ENCODE data around the gene PLD6.
A peak's percentile ranks its signal among the peaks of the same experiment; 100 is the strongest.
"Not testable (repeated sequence)": the region's sequence is repeated elsewhere in the genome, so short reads cannot be mapped to it uniquely, and the experiment has no call there.

PLD6 gene, protein sequence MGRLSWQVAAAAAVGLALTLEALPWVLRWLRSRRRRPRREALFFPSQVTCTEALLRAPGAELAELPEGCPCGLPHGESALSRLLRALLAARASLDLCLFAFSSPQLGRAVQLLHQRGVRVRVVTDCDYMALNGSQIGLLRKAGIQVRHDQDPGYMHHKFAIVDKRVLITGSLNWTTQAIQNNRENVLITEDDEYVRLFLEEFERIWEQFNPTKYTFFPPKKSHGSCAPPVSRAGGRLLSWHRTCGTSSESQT

DNA sequence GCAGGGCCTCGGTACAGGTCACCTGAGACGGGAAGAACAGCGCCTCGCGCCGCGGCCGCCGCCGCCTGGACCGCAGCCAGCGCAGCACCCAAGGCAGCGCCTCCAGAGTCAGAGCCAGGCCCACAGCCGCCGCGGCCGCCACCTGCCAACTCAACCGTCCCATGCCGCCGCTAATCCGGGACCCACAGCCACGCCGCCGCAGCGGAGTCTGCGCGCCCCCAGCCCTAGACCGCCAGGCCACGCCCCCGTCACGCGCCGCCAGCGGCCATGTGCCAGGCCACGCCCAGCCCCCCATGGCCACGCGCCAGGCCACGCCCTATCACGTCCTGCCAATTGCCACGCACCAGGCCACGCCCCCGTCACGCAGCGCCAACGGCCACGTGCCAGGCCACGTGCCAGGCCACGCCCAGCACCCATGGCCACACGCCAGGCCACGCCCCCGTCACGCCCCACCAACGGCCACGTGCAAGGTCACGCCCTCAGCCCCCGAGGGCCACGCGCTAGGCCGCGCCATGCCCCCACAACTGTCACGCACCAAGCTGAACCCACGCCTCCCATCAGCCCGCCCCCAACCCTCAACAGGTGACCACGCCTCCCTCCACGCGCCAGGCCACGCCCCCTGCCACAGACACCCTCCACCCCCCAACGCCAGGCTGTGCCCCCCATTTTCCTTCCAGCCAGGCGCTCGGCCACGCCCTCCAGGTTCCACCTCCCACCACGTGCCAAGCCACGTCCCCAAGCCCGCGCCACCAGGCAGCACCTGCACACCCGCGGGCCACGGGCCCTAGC lies at the start of gene PLD6:
Gene PLD6, minus strand, starts transcription at position 210 of the 789 bp plus-strand sequence. Its CDS starts 47 bp downstream, at position 163.
- DNase-seq (ENCODE audit: insufficient read length, low spot score) = peak; percentile 85
- no peak for FAIRE-seq
- TF ChIP-seq, protein P1, sequence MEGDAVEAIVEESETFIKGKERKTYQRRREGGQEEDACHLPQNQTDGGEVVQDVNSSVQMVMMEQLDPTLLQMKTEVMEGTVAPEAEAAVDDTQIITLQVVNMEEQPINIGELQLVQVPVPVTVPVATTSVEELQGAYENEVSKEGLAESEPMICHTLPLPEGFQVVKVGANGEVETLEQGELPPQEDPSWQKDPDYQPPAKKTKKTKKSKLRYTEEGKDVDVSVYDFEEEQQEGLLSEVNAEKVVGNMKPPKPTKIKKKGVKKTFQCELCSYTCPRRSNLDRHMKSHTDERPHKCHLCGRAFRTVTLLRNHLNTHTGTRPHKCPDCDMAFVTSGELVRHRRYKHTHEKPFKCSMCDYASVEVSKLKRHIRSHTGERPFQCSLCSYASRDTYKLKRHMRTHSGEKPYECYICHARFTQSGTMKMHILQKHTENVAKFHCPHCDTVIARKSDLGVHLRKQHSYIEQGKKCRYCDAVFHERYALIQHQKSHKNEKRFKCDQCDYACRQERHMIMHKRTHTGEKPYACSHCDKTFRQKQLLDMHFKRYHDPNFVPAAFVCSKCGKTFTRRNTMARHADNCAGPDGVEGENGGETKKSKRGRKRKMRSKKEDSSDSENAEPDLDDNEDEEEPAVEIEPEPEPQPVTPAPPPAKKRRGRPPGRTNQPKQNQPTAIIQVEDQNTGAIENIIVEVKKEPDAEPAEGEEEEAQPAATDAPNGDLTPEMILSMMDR (IDR thresholded peaks at IDR 0.05; ENCODE audit: insufficient read depth, missing control alignments) = no peak

DNA sequence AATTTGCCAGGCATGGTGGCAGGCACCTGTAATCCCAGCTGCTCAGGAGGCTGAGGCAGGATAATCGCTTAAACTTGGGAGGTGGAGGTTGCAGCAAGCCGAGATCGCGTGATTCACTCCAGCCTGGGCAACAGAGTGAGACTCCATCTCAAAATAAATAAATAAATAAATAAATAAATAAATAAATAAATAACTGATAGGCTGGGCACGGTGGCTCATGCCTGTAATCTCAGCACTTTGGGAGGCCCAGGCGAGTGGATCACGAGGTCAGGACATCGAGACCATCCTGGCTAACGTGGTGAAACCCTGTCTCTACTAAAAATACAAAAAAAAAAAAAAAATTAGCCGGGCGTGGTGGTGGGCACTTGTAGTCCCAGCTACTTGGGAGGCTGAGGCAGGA lies 49.6 kb upstream of the PLD6 start:
- not testable (repeated sequence) for FAIRE-seq; DNase-seq (ENCODE audit: insufficient read length, low spot score)

DNA sequence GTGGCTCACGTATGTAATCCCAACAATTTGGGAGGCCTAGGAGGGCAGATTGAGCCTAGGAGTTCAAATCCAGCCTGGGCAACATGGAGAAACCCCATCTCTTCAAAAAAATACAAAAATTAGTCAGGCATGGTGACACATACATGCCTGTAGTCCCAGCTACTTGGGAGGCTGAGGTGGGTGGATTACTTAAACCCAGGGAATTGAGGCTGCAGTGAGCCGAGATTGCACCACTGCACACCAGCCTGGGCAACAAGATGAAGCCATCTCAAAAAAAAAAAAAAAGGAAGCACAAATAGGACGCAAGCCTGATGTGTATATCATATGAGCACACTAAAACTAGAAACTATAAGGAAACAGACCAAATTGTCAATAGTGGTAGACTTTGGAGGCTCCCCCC lies 47.9 kb upstream of the PLD6 start:
- DNase-seq (ENCODE audit: insufficient read length, low spot score) = no peak
- TF ChIP-seq, protein P1 (IDR thresholded peaks at IDR 0.05; ENCODE audit: insufficient read depth, missing control alignments) = no peak
- FAIRE-seq = no peak

DNA sequence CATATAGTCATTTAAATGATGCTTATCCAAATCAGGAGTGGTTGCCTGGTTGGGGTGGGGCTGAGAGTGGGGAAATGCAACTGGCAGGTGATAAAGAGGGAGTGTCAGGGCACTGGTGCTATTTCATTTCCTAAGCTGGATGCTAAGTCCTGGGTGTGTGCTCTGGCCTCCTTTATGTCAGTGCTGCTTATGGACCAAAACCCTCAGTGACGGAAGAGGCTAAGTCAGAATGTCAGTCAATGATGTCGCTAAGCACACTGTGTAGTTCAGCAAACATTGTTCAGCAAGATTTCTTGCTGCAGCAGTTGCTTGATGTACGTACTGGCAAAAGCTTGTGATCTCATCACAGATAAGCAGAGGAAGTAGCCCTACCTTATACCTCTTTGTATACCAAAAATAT lies 47.3 kb upstream of the PLD6 start:
- no peak for FAIRE-seq
- no peak for DNase-seq (ENCODE audit: insufficient read length, low spot score)
- TF ChIP-seq, protein P1 (IDR thresholded peaks at IDR 0.05; ENCODE audit: insufficient read depth, missing control alignments) = no peak

DNA sequence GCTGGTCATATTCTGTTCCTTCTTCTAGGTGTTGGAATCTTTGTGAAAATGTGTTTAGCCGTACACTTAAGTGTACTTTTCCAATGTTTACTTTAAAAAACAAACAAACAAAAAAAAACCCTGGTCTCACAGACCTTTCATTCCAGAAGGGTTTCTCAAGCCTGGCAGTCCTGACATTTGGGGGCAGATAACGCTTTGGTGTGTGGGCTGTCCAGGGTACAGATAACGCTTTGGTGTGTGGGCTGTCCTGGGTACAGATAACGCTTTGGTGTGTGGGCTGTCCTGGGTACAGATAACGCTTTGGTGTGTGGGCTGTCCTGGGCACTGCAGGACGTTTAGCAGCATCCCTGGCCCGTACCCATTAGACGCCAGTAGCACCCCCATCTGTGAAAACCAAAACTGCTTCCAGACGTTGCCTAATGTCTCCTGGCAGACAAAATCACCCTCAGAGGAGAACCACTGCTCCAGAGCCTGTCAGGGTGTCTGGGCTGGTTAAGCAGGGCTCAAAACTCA lies 46.1 kb upstream of the PLD6 start:
- TF ChIP-seq, protein P1 (IDR thresholded peaks at IDR 0.05; ENCODE audit: insufficient read depth, missing control alignments) = no peak
- DNase-seq (ENCODE audit: insufficient read length, low spot score) (no peak), FAIRE-seq (no peak)

DNA sequence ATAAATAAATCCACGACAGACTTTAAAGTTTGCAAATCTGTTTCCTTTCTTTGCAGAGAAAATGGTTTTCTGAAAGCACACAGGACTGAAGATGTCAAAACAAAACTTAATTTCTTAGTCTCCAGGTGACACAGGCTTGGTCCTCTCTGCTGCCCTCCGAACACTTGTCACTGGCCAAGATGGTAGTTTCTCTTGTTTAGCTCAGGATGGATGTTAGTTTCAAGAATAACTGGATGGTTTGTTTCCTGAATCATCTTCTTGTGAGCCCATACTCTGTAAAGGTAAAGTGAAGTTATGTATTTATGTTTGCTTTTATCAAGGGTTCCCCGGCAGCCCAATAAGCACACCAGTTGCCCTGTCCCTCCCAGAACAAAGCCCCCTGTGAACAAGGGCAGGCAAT lies 40.7 kb upstream of the PLD6 start:
- DNase-seq (ENCODE audit: insufficient read length, low spot score) = no peak
- FAIRE-seq = no peak
- TF ChIP-seq, protein P1 (IDR thresholded peaks at IDR 0.05; ENCODE audit: insufficient read depth, missing control alignments) = no peak

DNA sequence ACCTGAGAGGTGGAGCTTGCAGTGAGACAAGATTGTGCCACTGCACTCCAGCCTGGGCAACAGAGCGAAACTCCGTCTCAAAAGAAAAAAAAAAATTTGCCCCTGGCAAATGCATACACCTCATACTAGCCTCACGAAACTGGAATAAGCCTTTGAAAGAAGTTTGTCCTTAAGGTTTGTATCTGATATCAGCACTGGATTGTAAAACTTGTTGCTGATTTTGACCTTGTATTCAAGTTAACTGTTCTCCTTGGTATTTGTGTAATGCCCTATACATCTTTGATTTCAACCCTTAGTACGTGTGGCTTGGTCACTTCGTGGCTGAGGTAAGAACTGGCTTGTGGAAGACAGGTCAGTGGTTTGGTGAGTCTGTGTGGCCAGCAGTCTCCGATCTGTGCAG lies 37.0 kb upstream of the PLD6 start:
- FAIRE-seq = no peak
- TF ChIP-seq, protein P1 (IDR thresholded peaks at IDR 0.05; ENCODE audit: insufficient read depth, missing control alignments) = no peak
- no peak for DNase-seq (ENCODE audit: insufficient read length, low spot score)
